ENCODE results near the gene RUNDC1.
"Not testable (repeated sequence)": the region's sequence is repeated elsewhere in the genome, so short reads cannot be mapped to it uniquely, and the experiment has no call there.

The RUNDC1 gene

DNA sequence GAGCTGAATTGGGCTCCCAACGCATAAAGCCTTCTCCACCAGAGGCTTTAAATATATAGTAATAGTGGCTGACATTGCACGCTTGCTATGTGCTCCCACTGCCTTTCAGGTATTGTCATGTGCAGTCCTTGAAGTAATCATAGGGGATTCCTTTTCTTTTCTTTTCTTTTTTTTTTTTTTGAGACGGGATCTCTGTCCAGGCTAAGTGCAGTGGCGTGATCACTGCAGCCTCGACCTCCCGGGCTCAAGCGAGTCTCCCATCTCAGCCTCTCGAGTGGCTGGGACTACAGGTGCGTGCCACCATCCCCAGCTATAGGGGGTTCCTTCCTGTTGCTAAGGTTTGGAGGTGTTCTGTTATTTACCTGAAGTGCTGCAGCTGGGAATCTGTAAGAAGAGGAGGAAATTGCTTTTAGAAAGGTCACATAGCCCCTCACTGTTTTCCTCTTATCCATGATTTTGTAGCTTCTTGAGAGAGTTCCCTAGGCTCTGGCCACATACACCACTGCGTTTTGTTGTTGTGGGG is 18.7 kb downstream of the RUNDC1 start:
- peaks cover 5% of the 10 kb centered on the region for H3K79me1 ChIP-seq (ENCODE audit: low read length)

DNA sequence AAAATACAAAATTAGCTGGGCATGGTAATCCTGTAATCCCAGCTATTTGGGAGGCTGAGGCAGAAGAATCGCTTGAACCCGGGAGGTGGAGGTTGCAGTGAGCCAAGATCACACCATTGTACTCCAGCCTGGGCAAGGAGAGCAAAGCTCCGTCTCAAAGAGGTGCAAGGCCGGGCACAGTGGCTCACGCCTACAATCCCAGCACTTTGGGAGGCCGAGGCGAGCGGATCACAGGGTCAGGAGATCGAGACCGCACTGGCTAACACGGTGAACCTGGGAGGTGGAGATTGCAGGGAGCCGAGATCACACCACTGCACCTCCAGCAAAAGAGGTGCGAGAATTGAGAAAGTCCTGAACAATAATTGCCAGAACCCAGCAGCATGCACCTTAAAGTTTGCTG is 20.5 kb downstream of the RUNDC1 start:
- H4K8ac ChIP-seq (ENCODE audit: low read depth, low read length); H4K91ac ChIP-seq (ENCODE audit: low read depth, low read length); H2BK5ac ChIP-seq (ENCODE audit: low read depth, low read length, poor library complexity); H2BK12ac ChIP-seq (ENCODE audit: low read length); H3K27ac ChIP-seq (ENCODE audit: low read depth, low read length); H3K4ac ChIP-seq (ENCODE audit: low read depth, low read length); H3K27me3 ChIP-seq (ENCODE audit: insufficient read depth, low read length); H3K23ac ChIP-seq (ENCODE audit: low read length); H3K18ac ChIP-seq (ENCODE audit: low read length); H3K79me1 ChIP-seq (ENCODE audit: low read length); H4K12ac ChIP-seq (ENCODE audit: low read depth, low read length); H3K14ac ChIP-seq (ENCODE audit: low read length); H3K4me3 ChIP-seq (ENCODE audit: low read depth, low read length); H3K4me1 ChIP-seq (ENCODE audit: control insufficient read depth in 1 of 2, insufficient read depth in 2 of 2, low read length in 2 of 2); H2BK120ac ChIP-seq (ENCODE audit: insufficient read depth, low read length, poor library complexity); H3K4me2 ChIP-seq (ENCODE audit: low read length); H3K9me3 ChIP-seq (ENCODE audit: insufficient read depth, low read depth, low read length); H3K9ac ChIP-seq (ENCODE audit: low read length); H2AK5ac ChIP-seq (ENCODE audit: low read length); DNase-seq; H2AFZ ChIP-seq (ENCODE audit: insufficient read depth, low read length, poor library complexity): not testable (repeated sequence)
- H3K36me3 ChIP-seq (ENCODE audit: control insufficient read depth in 1 of 2, insufficient read depth in 2 of 2, low read length in 2 of 2) = peaks cover 29 to 37% of the 10 kb centered on the region in 2 experiments
- WGBS (ENCODE audit: extremely low coverage, insufficient coverage, insufficient read length) = no CpG with 5 or more reads among the region's 13 CpGs
- peaks cover 11% of the 10 kb centered on the region for H3K79me2 ChIP-seq (ENCODE audit: control insufficient read depth, insufficient read depth, low read length, poor library complexity)

More for the DNA sequence above, 18.7 kb downstream of the RUNDC1 start:
- Histone ChIP-seq H2AK5ac (ENCODE audit: low read length) (peak overlapping the region; percentile 81), H2BK120ac (ENCODE audit: insufficient read depth, low read length, poor library complexity) (no peak overlapping the region), H4K12ac (ENCODE audit: low read depth, low read length) (peak overlapping the region; percentile 86), H3K27ac (ENCODE audit: low read depth, low read length) (peak overlapping the region; percentile 85), H3K4me3 (ENCODE audit: low read depth, low read length) (peak overlapping the region; percentile 94), H3K9me3 (ENCODE audit: insufficient read depth, low read depth, low read length) (no peaks in the 10 kb centered on the region), H3K36me3 (ENCODE audit: control insufficient read depth in 1 of 2, insufficient read depth in 2 of 2, low read length in 2 of 2) (peaks cover 27 to 36% of the 10 kb centered on the region in 2 experiments), H3K4me1 (ENCODE audit: control insufficient read depth in 1 of 2, insufficient read depth in 2 of 2, low read length in 2 of 2) (peaks cover 3 to 5% of the 10 kb centered on the region in 2 experiments), H2BK12ac (ENCODE audit: low read length) (peak overlapping the region; percentile 23), H2BK5ac (ENCODE audit: low read depth, low read length, poor library complexity) (peak overlapping the region; percentile 91), H3K23ac (ENCODE audit: low read length) (no peak overlapping the region), H3K18ac (ENCODE audit: low read length) (no peak overlapping the region), H3K79me2 (ENCODE audit: control insufficient read depth, insufficient read depth, low read length, poor library complexity) (peaks cover 11% of the 10 kb centered on the region), H3K27me3 (ENCODE audit: insufficient read depth, low read length) (no peaks in the 10 kb centered on the region), H3K14ac (ENCODE audit: low read length) (peak overlapping the region; percentile 86), H2AFZ (ENCODE audit: insufficient read depth, low read length, poor library complexity) (no peak overlapping the region), H4K91ac (ENCODE audit: low read depth, low read length) (peak overlapping the region; percentile 80), H3K4ac (ENCODE audit: low read depth, low read length) (peak overlapping the region; percentile 41), H3K4me2 (ENCODE audit: low read length) (peak overlapping the region; percentile 83), H3K9ac (ENCODE audit: low read length) (peak overlapping the region; percentile 93), H4K8ac (ENCODE audit: low read depth, low read length) (peak overlapping the region; percentile 85)
- no peak for DNase-seq
- WGBS (ENCODE audit: extremely low coverage, insufficient coverage, insufficient read length) = no CpG with 5 or more reads among the region's 10 CpGs

DNA sequence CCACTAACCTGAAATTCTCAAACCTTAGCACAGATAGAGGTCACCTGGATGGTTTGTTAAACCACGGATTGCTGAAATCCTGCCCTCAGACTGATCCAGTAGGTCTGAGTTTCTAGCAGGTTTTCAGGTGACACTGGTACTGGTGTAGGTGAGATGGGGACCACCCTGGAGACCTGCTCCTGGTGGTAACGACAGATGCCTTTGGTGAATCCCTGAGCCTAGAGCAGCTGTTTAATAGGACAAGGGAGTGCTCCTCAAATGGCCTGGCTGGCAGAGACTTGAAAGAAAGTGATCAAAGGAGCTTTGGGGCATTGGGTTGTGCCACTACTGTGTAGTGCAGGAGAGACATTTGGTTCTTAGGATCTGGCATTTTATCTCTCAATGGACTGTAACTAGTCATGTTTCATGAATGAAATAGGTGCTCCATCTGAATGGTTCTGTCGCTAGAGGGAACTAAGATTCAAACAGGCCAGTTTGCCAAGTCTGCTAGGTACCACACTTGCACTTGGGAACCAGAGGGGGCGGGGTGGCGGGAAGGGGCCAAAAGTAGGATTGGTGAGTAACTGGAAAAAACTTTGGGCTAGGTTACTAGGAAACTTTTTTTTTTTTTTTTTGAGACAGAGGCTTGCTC is 23.3 kb downstream of the RUNDC1 start:
- WGBS (ENCODE audit: extremely low coverage, insufficient coverage, insufficient read length) = no CpG with 5 or more reads among the region's 5 CpGs

DNA sequence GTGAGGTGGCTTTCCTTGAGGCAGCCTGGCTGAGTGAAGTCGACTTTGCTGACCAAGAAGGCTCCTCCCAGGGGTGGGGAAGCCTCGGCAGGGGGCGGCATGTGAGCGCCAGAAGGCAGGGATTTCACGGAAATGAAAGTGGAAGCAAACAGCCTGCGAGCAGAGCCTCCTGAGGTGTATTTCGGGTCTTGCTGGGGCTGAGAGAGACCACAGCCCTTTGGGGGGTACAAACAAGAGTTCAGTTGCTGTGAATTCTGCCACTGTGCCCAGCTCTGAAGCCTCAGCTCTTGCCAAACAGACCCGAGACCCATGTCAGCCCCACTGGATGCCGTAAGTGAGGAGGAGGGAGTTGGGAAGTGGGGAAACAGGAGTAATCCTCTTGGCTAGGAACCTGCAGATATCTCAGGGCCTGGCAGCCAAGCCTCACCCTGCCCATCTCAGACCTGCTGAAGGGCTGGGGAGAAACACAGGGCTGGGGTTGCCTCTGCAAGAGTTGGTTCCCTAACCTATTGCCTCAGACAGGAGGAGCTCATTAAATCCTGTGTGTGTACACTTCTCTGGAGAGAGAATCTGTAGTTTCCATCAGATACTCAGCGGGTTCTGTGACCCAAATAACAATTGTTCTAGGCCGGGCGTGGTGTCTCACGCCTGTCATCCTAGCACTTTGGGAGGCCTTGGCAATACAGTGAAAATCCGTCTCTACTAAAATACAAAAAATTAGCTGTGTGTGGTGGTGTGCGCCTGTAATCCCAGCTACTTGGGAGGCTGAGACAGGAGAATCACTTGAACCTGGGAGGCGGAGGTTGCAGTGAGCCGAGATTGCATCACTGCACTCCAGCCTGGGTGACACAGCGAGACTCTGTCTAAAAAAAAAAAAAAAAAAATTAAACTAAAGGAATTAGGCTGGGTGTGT is 26.5 kb downstream of the RUNDC1 start, which contains the start of gene IFI35:
Gene IFI35 (plus strand): TSS at position 146 of the 913 bp plus-strand sequence. CDS start 164 bp downstream, at position 310.
- no peak within 1 kb of the TSS for H2BK12ac ChIP-seq (ENCODE audit: low read length)
- H3K14ac ChIP-seq (ENCODE audit: low read length) = no peak within 1 kb of the TSS
- no peak within 1 kb of the TSS for H4K91ac ChIP-seq (ENCODE audit: low read depth, low read length)
- no peaks in the 10 kb centered on the region for H3K79me2 ChIP-seq (ENCODE audit: control insufficient read depth, insufficient read depth, low read length, poor library complexity)
- H2AFZ ChIP-seq (ENCODE audit: insufficient read depth, low read length, poor library complexity) = no peak within 1 kb of the TSS
- H3K27ac ChIP-seq (ENCODE audit: low read depth, low read length) = no peak within 1 kb of the TSS
- H3K18ac ChIP-seq (ENCODE audit: low read length) = no peak within 1 kb of the TSS
- H3K4me1 ChIP-seq (ENCODE audit: control insufficient read depth in 1 of 2, insufficient read depth in 2 of 2, low read length in 2 of 2) = peaks cover 0 to 3% of the 10 kb centered on the region in 2 experiments
- DNase-seq = peak; percentile 70 to 85
- no CpG with 5 or more reads among the region's 18 CpGs for WGBS (ENCODE audit: extremely low coverage, insufficient coverage, insufficient read length)
- no peaks in the 10 kb centered on the region for H3K9me3 ChIP-seq (ENCODE audit: insufficient read depth, low read depth, low read length)
- no peak within 1 kb of the TSS for H3K23ac ChIP-seq (ENCODE audit: low read length)
- peak within 1 kb of the TSS; percentile 57 for H4K8ac ChIP-seq (ENCODE audit: low read depth, low read length)
- no peak within 1 kb of the TSS for H2AK5ac ChIP-seq (ENCODE audit: low read length)
- no peak within 1 kb of the TSS for H3K4me3 ChIP-seq (ENCODE audit: low read depth, low read length)
- peak within 1 kb of the TSS; percentile 19 for H3K4me2 ChIP-seq (ENCODE audit: low read length)
- no peak within 1 kb of the TSS for H3K9ac ChIP-seq (ENCODE audit: low read length)
- no peaks in the 10 kb centered on the region for H3K79me1 ChIP-seq (ENCODE audit: low read length)
- H3K4ac ChIP-seq (ENCODE audit: low read depth, low read length) = no peak within 1 kb of the TSS
- H3K27me3 ChIP-seq (ENCODE audit: insufficient read depth, low read length) = no peaks in the 10 kb centered on the region
- H2BK120ac ChIP-seq (ENCODE audit: insufficient read depth, low read length, poor library complexity) = no peak within 1 kb of the TSS
- no peak within 1 kb of the TSS for H2BK5ac ChIP-seq (ENCODE audit: low read depth, low read length, poor library complexity)
- H4K12ac ChIP-seq (ENCODE audit: low read depth, low read length) = no peak within 1 kb of the TSS
- H3K36me3 ChIP-seq (ENCODE audit: control insufficient read depth in 1 of 2, insufficient read depth in 2 of 2, low read length in 2 of 2) = peaks cover 16 to 19% of the 10 kb centered on the region in 2 experiments

More for the DNA sequence above, 23.3 kb downstream of the RUNDC1 start:
- no peak overlapping the region for H3K9ac ChIP-seq (ENCODE audit: low read length)
- no peak overlapping the region for H3K23ac ChIP-seq (ENCODE audit: low read length)
- no peak overlapping the region for H3K4me3 ChIP-seq (ENCODE audit: low read depth, low read length)
- H3K14ac ChIP-seq (ENCODE audit: low read length) = no peak overlapping the region
- H3K4me1 ChIP-seq (ENCODE audit: control insufficient read depth in 1 of 2, insufficient read depth in 2 of 2, low read length in 2 of 2) = peaks cover 2 to 5% of the 10 kb centered on the region in 2 experiments
- H3K36me3 ChIP-seq (ENCODE audit: control insufficient read depth in 1 of 2, insufficient read depth in 2 of 2, low read length in 2 of 2) = peaks cover 29 to 37% of the 10 kb centered on the region in 2 experiments
- H2AK5ac ChIP-seq (ENCODE audit: low read length) = no peak overlapping the region
- H4K12ac ChIP-seq (ENCODE audit: low read depth, low read length) = no peak overlapping the region
- no peak overlapping the region for H4K8ac ChIP-seq (ENCODE audit: low read depth, low read length)
- no peak overlapping the region for H4K91ac ChIP-seq (ENCODE audit: low read depth, low read length)
- peak; percentile 82 to 90 for DNase-seq
- peaks cover 8% of the 10 kb centered on the region for H3K79me2 ChIP-seq (ENCODE audit: control insufficient read depth, insufficient read depth, low read length, poor library complexity)
- H2BK12ac ChIP-seq (ENCODE audit: low read length) = no peak overlapping the region
- H3K4ac ChIP-seq (ENCODE audit: low read depth, low read length) = no peak overlapping the region
- H2BK5ac ChIP-seq (ENCODE audit: low read depth, low read length, poor library complexity) = no peak overlapping the region
- H3K79me1 ChIP-seq (ENCODE audit: low read length) = peaks cover 1% of the 10 kb centered on the region
- no peak overlapping the region for H3K18ac ChIP-seq (ENCODE audit: low read length)
- H2AFZ ChIP-seq (ENCODE audit: insufficient read depth, low read length, poor library complexity) = no peak overlapping the region
- no peak overlapping the region for H2BK120ac ChIP-seq (ENCODE audit: insufficient read depth, low read length, poor library complexity)
- no peak overlapping the region for H3K27ac ChIP-seq (ENCODE audit: low read depth, low read length)
- no peak overlapping the region for H3K4me2 ChIP-seq (ENCODE audit: low read length)
- H3K27me3 ChIP-seq (ENCODE audit: insufficient read depth, low read length) = no peaks in the 10 kb centered on the region
- no peaks in the 10 kb centered on the region for H3K9me3 ChIP-seq (ENCODE audit: insufficient read depth, low read depth, low read length)

All from trophoblast cell (in vitro differentiated cells and primary cell).